ES-I3 (cell line): ENCODE measurements around the gene UMODL1.
"Not testable (repeated sequence)": the region's sequence is repeated elsewhere in the genome, so short reads cannot be mapped to it uniquely, and the experiment has no call there.

Experiments used
- H3K36me3 ChIP-seq: 2 replicates; pipeline ENCODE4 v1.6.1; 2013; ENCODE audit warnings: mild to moderate bottlenecking, low read length, control low read depth, moderate library complexity; ENCODE audit not compliant: insufficient read depth
- H3K4me1 ChIP-seq: 2 replicates; pipeline ENCODE4 v1.6.1; 2013; ENCODE audit warnings: mild to moderate bottlenecking, control low read depth, low read length; ENCODE audit not compliant: insufficient read depth
- H3K9ac ChIP-seq: 2 replicates; pipeline ENCODE4 v1.6.1; 2013; ENCODE audit warnings: low read depth, mild to moderate bottlenecking, low read length, moderate library complexity
- H3K9me3 ChIP-seq: 2 replicates; pipeline ENCODE4 v1.6.1; 2013; ENCODE audit warnings: mild to moderate bottlenecking, low read length, moderate library complexity; ENCODE audit not compliant: control insufficient read depth, insufficient read depth

Gene UMODL1

DNA sequence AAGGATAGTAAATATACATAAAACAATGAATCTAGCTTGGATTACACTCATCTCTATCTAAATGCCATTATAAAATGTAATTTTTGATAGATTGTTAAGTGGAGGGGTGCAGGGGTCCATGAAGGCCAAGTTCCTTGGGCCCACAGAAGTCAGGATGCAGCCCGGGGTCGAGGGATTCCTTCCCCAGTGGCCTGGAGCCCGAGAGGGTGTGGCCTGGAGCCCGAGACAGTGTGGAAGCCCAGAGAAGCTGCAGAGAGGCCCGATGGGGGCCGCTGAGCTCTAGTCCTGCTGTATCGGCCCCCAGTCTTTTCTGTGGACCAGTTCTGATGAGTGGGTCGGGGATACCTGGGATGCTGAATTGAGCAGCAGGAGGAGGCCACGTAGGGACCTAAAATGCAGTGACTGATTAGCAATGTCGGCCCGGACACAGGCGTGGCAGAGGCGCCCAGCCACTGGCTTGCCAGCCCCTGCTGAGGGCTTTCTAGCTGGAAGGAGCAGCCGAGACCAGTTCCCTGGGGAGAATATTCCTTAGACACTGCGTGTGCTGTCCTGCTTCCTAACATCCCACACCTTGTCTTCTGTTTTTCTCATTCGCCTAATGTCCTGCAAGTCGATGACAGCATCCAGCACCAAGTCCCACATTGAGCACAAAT is 38.9 kb downstream of the UMODL1 start:
- no peaks in the 10 kb centered on the region; the same call in 1 of the 2 replicates for H3K4me1 ChIP-seq
- H3K36me3 ChIP-seq = no peaks in the 10 kb centered on the region
- H3K9me3 ChIP-seq = no peaks in the 10 kb centered on the region
- H3K9ac ChIP-seq = no peak overlapping the region

DNA sequence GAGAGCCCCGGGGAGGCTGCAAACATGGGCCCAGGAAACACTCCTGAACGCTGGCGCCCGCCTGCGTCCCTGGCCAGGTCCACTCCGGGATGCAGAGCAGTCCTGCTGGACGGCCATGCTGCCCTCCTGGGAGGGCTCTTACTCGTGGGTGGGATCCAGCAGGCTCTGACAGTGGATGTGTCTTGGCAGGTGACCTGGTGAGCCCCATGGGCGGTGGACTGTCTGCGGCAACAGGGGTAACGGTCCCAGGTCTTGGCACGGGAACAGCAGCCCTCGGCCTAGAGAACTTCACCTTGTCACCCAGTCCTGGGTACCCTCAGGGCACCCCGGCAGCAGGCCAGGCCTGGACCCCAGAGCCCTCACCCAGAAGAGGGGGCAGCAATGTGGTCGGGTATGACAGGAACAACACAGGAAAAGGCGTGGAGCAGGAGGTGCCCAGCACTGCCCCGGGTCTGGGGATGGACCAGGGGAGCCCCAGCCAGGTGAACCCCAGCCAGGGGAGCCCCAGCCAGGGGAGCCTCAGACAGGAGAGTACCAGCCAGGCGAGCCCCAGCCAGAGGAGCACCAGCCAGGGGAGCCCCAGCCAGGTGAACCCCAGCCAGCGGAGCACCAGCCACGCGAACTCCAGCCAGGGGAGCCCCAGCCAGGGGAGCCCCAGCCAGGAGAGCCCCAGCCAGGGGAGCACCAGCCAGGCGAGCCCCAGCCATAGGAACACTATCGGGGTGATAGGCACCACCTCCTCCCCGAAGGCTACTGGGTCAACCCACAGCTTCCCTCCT is 39.8 kb downstream of the UMODL1 start:
- Histone ChIP-seq H3K36me3 (no peaks in the 10 kb centered on the region), H3K4me1 (no peaks in the 10 kb centered on the region; the same call in 1 of the 2 replicates), H3K9me3 (no peaks in the 10 kb centered on the region), H3K9ac (no peak overlapping the region)

- Histone ChIP-seq H3K9me3 (no peaks in the 10 kb centered on the region), H3K4me1 (no peaks in the 10 kb centered on the region; the same call in 1 of the 2 replicates), H3K36me3 (no peaks in the 10 kb centered on the region), H3K9ac (no peak overlapping the region)
Observed at GRCh38 chr21:42111470-42111743, 40.3 kb downstream of the UMODL1 start.

- H3K9me3 ChIP-seq = no peaks in the 10 kb centered on the region
- H3K36me3 ChIP-seq = no peaks in the 10 kb centered on the region
- H3K9ac ChIP-seq = no peak overlapping the region
- H3K4me1 ChIP-seq = no peaks in the 10 kb centered on the region; the same call in 1 of the 2 replicates
Observed at GRCh38 chr21:42111811-42112210, 40.7 kb downstream of the UMODL1 start.

DNA sequence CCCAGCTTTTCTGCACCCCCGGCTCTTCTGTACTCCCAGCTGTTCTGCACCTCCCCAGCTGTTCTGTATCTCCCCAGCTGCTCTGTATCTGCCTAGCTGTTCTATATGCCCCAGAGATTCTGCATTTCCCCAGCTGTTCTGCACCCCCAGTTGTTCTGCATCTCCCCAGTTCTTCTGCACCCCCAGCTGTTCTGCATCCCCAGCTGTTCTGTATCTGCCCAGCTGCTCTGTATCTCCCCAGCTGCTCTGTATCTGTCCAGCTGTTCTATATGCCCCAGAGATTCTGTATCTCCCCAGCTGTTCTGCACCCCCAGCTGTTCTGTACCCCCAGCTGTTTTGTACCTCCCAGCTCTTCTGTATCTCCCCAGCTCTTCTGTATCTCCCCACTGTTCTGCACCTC is 41.1 kb downstream of the UMODL1 start:
- no peaks in the 10 kb centered on the region for H3K36me3 ChIP-seq
- no peaks in the 10 kb centered on the region for H3K9me3 ChIP-seq
- no peaks in the 10 kb centered on the region; the same call in 1 of the 2 replicates for H3K4me1 ChIP-seq
- H3K9ac ChIP-seq = no peak overlapping the region

DNA sequence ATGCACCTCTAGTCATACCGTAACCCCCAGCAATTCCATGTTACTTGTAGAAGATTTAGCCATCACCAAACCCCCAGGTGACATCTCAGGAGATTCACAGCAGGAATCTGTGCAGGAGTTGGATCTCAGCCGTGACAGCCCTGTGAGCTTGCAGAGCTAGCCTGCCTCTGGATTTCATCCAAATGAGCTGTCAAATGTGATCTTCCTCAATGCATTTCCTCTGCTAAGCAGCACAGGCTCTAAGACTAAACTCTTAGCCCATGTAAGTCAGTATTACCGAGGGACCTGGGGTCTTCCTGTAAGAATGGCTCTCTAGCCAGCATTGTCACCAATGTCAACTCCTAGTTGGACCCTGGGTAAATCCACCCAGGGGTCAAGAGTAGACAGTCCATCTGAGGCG is 41.7 kb downstream of the UMODL1 start:
- no peaks in the 10 kb centered on the region for H3K9me3 ChIP-seq
- no peak overlapping the region for H3K9ac ChIP-seq
- no peaks in the 10 kb centered on the region for H3K36me3 ChIP-seq
- no peaks in the 10 kb centered on the region; the same call in 1 of the 2 replicates for H3K4me1 ChIP-seq

DNA sequence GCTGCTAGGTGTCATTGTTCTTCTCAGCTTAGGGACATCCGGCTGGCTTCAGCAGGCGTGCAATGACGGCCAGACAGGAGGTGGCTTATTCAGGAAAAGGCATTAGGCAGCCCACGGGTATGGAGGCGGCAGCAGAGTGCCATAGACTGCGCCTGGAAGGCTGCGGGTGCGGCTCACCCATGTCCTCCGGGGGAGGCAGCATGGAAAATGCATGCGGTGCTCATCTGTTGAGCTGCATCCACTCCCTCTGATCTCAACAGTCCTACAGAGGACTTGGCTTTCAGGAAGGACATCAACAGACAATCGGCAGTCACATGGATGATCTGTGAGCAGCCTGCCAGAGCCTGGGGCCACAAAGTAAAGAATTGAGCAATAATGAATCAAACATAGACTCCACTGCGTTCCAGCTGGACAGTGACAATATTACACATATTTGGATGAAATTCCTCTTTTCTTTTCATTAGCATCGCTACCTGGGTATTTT is 42.9 kb downstream of the UMODL1 start:
- no peaks in the 10 kb centered on the region for H3K4me1 ChIP-seq
- H3K9me3 ChIP-seq = no peaks in the 10 kb centered on the region
- no peak overlapping the region for H3K9ac ChIP-seq
- no peaks in the 10 kb centered on the region for H3K36me3 ChIP-seq

DNA sequence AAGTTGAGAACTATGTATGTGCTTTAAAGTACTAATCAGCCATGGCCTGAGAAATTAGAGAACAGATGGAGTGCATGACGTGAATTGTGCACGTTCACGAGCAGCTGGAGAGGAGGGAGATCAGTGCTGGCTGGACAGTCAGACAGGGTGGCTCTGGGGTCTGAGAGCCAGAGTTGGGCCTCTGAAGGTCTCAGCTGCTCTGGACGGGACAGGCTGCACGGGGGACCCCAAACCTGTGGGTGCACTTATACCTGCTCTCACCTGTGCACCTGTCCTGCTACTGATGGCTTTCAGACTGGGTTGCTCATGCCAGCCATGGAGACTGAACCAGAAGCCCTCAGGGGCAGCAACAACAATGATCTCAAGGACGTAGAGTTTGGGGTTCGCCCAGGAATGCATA is 43.5 kb downstream of the UMODL1 start:
- H3K36me3 ChIP-seq = no peaks in the 10 kb centered on the region
- no peak overlapping the region for H3K9ac ChIP-seq
- no peaks in the 10 kb centered on the region for H3K4me1 ChIP-seq
- no peaks in the 10 kb centered on the region for H3K9me3 ChIP-seq

DNA sequence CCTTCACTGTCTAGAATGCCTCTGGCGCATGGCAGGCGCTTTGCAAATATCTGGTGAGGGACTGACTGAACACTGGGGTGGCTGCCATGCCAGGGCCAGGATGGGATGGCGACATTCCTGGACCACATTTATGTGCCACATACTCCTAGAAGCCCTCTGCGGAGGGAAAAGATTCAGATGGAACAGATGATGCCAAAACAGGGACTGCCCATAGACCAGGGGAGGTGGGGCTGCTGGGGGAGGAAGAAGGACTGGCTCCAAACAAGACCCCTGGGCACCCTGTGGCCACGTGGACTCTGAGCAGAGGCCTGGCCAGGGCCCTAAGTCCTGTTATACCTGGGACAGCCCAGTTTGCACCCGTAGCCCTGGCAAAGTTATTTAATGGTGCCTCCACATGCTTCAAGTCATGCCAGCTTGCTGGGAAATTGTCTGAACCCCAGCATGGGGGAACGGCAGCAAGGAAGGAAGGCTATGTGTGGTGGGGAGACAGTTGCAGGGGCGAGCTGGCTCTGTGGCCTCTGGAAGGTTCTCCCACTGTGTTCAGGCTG is 44.1 kb downstream of the UMODL1 start:
- no peaks in the 10 kb centered on the region for H3K36me3 ChIP-seq
- H3K4me1 ChIP-seq = peaks cover 3% of the 10 kb centered on the region; the same call in 1 of the 2 replicates
- H3K9me3 ChIP-seq = no peaks in the 10 kb centered on the region
- H3K9ac ChIP-seq = no peak overlapping the region

- H3K9me3 ChIP-seq = not testable (repeated sequence)
- peaks cover 15% of the 10 kb centered on the region; the same call in 1 of the 2 replicates for H3K4me1 ChIP-seq
Observed at GRCh38 chr21:42116551-42116950, 45.4 kb downstream of the UMODL1 start.

GRCh38 chr21:42117229-42117966 is 46.3 kb downstream of the UMODL1 start:
- H3K4me1 ChIP-seq = peaks cover 15% of the 10 kb centered on the region; the same call in 1 of the 2 replicates
- H3K36me3 ChIP-seq = no peaks in the 10 kb centered on the region
- no peaks in the 10 kb centered on the region for H3K9me3 ChIP-seq
- H3K9ac ChIP-seq = no peak overlapping the region

More at GRCh38 chr21:42116551-42116950, 45.4 kb downstream of the UMODL1 start:
- H3K36me3 ChIP-seq, H3K9ac ChIP-seq: not testable (repeated sequence)

DNA sequence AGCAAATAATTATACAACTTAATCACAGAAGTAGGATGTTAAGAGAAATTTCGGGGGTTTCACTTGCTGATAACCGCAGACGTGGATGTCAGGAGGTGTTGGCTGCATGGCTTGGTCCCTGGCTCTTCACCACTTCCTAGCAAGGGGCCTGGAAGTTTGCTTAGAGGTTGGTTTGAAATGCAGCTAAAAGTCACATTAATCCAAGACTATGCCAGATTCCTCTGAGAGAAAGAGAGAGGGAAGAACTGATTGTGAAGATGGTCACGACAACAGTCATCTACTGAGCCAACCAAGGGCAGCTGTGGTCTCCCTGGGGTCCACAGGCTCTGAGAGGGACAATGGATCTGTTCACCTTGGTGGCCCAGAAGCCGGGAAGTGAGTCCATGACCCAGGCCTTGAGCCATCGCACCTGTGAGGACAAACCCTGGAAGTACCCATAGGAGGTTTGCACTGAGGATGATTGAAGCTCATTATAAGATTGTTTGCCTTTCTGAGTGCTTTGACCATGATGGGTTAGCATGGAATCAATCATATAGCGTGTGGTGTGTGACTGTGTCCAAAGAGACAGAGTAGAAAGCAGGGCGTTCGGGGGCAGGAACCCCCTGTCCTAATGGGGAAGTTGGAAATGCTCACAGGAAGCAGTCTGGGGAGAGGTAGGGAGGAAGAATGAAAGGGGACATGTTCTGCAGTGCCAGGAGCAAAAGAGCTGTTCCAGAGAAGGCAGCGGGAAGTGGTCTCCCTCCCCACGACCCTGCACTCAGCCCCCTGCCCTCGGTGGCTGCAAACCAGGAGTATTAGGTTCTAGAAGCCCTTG is 47.1 kb downstream of the UMODL1 start:
- peaks cover 15% of the 10 kb centered on the region; the same call in 1 of the 2 replicates for H3K4me1 ChIP-seq
- no peak overlapping the region for H3K9ac ChIP-seq

GRCh38 chr21:42118901-42119300 is 47.8 kb downstream of the UMODL1 start:
- no peak overlapping the region for H3K9ac ChIP-seq
- no peaks in the 10 kb centered on the region for H3K36me3 ChIP-seq
- peaks cover 15% of the 10 kb centered on the region; the same call in 1 of the 2 replicates for H3K4me1 ChIP-seq
- H3K9me3 ChIP-seq = no peaks in the 10 kb centered on the region

More for the DNA sequence above, 47.1 kb downstream of the UMODL1 start:
- no peaks in the 10 kb centered on the region for H3K36me3 ChIP-seq
- no peaks in the 10 kb centered on the region for H3K9me3 ChIP-seq
